ENCODE results near the gene SHC4. TPM values are rescaled to one million over a fixed set of nuclear protein-coding genes. Genes with fewer than 3 reads are reported as not detected.

The SHC4 gene
- total and polyA plus RNA-seq, 9 of the 15 experiments (the other 6 are each of a cell fraction or from before 2014, with no cell fraction given), result 0.43 to 1.2 (median 0.67) TPM

DNA sequence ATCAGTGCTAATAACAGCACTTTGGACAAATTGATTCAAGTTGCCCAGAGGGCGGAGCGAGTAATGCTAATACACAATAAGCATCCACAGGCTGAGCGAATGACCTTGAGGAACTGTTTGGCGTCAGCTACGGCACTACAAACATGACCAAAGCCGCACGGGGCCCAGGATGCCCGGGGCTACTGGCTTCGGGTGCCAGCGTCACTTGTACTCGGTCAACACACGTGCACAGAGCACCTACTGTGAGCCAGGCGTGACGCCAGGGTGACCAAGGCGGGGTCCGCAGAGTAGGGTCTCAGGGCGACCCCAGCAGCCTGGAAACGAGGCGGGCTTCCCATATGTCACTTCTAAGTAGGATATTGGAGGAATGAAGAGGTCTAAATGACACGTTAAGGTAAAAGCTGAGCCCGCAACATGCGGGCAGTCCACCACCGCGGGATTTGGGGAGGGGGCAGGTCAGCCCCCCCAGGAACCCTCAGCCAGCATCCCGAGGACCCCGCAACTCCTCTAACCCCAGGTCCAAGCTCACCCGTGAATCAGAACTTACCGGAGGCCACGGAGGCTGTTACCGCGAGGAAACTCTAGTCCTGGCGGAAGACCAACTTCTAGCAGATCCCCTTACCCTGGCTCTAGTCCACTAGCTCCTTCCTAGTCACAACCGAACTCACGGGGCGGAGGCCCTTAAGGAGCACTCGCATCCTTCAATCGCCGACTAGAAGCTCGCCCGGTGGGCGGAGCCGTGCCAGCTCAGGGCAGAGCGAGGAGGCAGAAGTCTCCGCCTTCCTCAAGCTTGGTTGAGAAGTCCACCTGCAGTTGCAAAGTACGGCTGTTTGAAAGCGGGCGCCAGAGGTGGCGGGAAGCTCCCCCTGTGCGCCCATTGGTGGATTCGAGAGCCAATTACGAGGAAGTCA, 153.1 kb downstream of the SHC4 start, which contains the start of gene CEP152 (continued):
- TF ChIP-seq ZSCAN29 (IDR thresholded peaks at IDR 0.05), result 0 out of 2 replicates have a peak, but pooled peaks have one; percentile 16
- TF ChIP-seq ELF2 (CRISPR knock-in tag; IDR thresholded peaks at IDR 0.05), result peak; percentile 89
- TF ChIP-seq, protein P1, sequence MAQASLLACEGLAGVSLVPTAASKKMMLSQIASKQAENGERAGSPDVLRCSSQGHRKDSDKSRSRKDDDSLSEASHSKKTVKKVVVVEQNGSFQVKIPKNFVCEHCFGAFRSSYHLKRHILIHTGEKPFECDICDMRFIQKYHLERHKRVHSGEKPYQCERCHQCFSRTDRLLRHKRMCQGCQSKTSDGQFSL (CRISPR knock-in tag; IDR thresholded peaks at IDR 0.05), result 0 out of 2 replicates have a peak, but pooled peaks have one; percentile 71
- TF ChIP-seq, protein P1 (tag; IDR thresholded peaks at IDR 0.05), result peak in 1 of 2 experiments; percentile 54; a peak in 1 of 4 replicates
- TF ChIP-seq IRF2 (CRISPR knock-in tag; IDR thresholded peaks at IDR 0.05), result no peak
- TF ChIP-seq, protein P2, sequence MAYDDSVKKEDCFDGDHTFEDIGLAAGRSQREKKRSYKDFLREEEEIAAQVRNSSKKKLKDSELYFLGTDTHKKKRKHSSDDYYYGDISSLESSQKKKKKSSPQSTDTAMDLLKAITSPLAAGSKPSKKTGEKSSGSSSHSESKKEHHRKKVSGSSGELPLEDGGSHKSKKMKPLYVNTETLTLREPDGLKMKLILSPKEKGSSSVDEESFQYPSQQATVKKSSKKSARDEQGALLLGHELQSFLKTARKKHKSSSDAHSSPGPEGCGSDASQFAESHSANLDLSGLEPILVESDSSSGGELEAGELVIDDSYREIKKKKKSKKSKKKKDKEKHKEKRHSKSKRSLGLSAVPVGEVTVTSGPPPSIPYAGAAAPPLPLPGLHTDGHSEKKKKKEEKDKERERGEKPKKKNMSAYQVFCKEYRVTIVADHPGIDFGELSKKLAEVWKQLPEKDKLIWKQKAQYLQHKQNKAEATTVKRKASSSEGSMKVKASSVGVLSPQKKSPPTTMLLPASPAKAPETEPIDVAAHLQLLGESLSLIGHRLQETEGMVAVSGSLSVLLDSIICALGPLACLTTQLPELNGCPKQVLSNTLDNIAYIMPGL (CRISPR knock-in tag; IDR thresholded peaks at IDR 0.05), result no peak
- TF ChIP-seq FOXM1 (IDR thresholded peaks at IDR 0.05; ENCODE audit: low read depth), result peak; percentile 81
- TF ChIP-seq FOXM1 (CRISPR knock-in tag; IDR thresholded peaks at IDR 0.05; ENCODE audit: low read depth), result no peak
- TF ChIP-seq HNRNPLL (IDR thresholded peaks at IDR 0.05; ENCODE audit: low read depth, low read length, poor library complexity, severe bottlenecking), result peak; percentile 69
- TF ChIP-seq ARNT (IDR thresholded peaks at IDR 0.05), result 0 out of 4 replicates have a peak, but pooled peaks of 1 of the 2 experiments have one; percentile 11
- no peak for TF ChIP-seq ZFP1 (CRISPR knock-in tag; IDR thresholded peaks at IDR 0.05)
- TF ChIP-seq, protein P3, sequence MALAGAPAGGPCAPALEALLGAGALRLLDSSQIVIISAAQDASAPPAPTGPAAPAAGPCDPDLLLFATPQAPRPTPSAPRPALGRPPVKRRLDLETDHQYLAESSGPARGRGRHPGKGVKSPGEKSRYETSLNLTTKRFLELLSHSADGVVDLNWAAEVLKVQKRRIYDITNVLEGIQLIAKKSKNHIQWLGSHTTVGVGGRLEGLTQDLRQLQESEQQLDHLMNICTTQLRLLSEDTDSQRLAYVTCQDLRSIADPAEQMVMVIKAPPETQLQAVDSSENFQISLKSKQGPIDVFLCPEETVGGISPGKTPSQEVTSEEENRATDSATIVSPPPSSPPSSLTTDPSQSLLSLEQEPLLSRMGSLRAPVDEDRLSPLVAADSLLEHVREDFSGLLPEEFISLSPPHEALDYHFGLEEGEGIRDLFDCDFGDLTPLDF (CRISPR knock-in tag; IDR thresholded peaks at IDR 0.05), result peak; percentile 99
- TF ChIP-seq MCM2 (IDR thresholded peaks at IDR 0.05; ENCODE audit: low read depth), result no peak
- TF ChIP-seq, protein P4, sequence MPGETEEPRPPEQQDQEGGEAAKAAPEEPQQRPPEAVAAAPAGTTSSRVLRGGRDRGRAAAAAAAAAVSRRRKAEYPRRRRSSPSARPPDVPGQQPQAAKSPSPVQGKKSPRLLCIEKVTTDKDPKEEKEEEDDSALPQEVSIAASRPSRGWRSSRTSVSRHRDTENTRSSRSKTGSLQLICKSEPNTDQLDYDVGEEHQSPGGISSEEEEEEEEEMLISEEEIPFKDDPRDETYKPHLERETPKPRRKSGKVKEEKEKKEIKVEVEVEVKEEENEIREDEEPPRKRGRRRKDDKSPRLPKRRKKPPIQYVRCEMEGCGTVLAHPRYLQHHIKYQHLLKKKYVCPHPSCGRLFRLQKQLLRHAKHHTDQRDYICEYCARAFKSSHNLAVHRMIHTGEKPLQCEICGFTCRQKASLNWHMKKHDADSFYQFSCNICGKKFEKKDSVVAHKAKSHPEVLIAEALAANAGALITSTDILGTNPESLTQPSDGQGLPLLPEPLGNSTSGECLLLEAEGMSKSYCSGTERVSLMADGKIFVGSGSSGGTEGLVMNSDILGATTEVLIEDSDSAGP (CRISPR knock-in tag; IDR thresholded peaks at IDR 0.05), result no peak
- TF ChIP-seq PML (IDR thresholded peaks at IDR 0.05; ENCODE audit: low read length), result 0 out of 2 replicates have a peak, but pooled peaks have one; percentile 54
- TF ChIP-seq, protein P5, sequence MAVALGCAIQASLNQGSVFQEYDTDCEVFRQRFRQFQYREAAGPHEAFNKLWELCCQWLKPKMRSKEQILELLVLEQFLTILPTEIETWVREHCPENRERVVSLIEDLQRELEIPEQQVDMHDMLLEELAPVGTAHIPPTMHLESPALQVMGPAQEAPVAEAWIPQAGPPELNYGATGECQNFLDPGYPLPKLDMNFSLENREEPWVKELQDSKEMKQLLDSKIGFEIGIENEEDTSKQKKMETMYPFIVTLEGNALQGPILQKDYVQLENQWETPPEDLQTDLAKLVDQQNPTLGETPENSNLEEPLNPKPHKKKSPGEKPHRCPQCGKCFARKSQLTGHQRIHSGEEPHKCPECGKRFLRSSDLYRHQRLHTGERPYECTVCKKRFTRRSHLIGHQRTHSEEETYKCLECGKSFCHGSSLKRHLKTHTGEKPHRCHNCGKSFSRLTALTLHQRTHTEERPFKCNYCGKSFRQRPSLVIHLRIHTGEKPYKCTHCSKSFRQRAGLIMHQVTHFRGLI (CRISPR knock-in tag; IDR thresholded peaks at IDR 0.05), result no peak
- peak; percentile 59 for TF ChIP-seq HCFC1 (IDR thresholded peaks at IDR 0.05; ENCODE audit: low read depth, low read length)
- TF ChIP-seq KAT7 (CRISPR knock-in tag; IDR thresholded peaks at IDR 0.05; ENCODE audit: borderline replicate concordance), result 0 out of 2 replicates have a peak, but pooled peaks have one; percentile 32
- TF ChIP-seq ZNF3 (CRISPR knock-in tag; IDR thresholded peaks at IDR 0.05), result no peak
- peak; percentile 73 for TF ChIP-seq ATF7 (IDR thresholded peaks at IDR 0.05)
- TF ChIP-seq KDM4B (IDR thresholded peaks at IDR 0.05; ENCODE audit: borderline replicate concordance in 2 of 2, low read depth in 1 of 2), result no peak

Measured in K562 (cell line).